Kidney glomerular epithelial cell (primary cell): ENCODE results near the gene SCGB3A1.

Source experiments
- DNase-seq: peaks from one replicate; lab custom pipeline; 2025; lab: John Stamatoyannopoulos, UW

The SCGB3A1 gene, protein sequence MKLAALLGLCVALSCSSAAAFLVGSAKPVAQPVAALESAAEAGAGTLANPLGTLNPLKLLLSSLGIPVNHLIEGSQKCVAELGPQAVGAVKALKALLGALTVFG

DNA sequence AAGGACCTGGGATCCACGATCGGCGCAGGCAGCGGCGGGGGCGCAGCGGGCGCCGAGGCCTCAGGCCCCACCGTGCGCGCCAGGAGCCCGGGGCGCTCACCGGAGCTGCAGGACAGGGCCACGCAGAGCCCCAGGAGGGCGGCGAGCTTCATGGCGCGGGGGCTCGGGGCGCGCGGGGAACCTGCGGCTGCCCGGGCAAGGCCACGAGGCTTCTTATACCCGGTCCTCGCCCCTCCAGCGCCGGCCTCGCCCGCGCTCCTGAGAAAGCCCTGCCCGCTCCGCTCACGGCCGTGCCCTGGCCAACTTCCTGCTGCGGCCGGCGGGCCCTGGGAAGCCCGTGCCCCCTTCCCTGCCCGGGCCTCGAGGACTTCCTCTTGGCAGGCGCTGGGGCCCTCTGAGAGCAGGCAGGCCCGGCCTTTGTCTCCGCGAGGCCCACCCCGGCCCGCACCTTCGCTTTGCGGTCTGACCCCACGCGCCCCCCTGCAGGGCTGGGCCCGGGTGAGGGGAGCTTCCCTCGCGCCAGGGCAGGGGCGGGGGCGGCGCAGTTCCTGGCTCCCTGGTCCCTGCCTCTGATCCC, at the start of gene SCGB3A1:
SCGB3A1 (minus strand) TSS at position 189 of the 577 bp plus-strand sequence; CDS start at position 152, 37 bp downstream.
- no peak for DNase-seq

DNA sequence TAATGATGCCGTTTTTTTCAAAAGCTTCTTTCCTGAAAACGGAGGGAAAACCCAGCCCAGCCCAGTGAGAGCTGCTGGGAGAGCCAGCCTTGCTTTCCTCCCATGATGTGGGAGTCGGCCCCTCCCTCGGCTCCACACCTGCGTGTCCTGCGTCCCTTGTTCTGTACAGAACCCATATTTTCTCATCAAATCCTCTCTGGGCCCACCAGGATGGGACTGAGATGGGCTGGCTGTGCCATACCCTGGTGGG, 49.2 kb upstream of the SCGB3A1 start:
- no peak for DNase-seq

DNA sequence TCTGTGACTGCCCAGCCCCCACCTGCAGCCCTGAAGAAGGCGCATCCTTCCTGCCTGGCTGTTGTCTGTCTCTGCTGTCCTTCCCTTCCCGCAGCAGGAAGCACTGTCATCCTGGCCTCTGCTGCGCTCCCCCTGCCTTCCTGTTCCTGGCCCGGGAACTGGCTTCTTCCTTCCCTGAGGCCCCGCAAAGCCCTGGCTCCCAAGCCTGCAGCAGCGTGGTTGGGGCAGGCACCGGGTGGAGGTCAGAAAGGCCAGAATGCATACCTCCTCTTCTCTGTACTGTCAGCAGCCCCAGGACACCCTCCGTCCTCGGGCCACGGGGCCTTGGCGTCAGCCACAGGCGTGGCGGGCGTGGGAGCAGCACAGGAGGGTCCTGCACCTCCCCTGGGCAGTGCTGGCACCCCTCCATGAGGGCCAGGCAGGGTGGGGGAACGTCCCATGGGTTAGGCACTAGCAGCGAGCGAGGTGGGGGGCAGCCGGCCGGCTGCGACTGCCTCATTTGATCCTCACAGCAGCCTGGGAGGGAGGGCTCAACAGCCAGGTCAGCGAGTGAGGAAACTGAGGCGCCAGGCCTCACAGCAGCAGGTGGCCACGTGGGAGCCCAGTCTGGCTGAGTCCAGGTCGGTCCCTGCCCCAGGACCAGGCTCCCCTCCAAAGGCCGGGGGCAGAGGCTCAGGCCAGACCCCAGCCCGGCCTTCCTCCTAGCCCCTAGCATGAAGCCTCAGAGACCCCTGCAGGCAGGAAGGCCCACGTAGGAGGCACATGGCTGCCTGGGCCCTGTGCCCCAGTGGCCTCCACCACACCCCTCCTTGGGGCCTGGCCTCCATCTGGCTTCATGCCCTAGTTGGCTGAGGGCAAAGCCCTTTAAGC, 48.7 kb upstream of the SCGB3A1 start:
- DNase-seq: no peak

DNA sequence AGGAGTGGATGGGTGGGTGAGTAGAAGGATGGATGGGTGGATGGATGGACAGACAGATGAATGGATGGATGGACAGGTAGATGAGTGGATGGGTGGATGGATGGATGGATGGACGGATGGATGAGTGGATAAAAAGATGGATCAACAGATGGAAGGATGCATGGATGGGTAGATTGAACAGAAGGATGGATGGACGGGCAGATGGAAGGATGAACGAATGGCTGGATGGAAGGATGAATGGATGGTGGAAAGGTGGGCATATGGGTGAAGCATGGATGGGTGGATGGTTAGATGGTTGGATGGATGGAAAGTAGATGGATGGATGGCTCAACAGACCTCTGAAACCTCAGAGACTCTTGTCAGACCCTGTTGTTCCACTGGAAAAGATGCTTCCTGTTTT, 48.0 kb upstream of the SCGB3A1 start:
- no peak for DNase-seq

DNA sequence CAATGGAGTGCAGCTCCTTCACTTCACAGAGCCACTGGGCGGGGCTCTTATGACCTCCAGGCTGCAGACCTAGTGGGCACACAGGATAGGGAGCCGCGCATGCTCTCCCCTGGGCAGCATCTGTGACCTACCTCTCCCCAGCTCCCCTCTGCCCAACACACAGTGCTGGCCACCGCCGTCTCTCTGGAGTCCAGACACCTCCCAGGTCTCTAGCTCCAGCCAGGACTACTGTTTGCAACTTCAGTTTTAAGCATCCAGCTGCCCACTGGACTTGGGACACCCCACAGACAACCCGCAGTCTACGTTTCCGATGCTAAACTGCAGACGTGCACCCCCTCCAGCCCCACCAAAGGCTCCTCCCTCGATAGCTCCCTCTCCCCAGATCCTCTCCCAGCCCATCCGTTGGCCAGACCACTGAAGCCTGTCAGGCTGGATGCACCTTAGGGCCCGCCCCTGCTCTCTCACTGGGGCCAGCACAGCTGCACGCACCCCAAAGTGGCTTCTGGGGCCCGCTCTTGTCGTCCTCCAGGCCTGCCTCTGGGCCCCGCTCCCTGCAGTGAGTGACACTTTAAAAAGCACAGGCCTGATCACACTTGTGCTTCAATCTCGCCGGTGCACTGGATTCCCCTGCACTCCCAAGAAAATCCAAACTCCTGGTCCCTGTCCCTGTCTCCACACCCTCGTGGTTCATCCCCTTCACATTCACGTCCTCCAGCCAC, 46.8 kb upstream of the SCGB3A1 start:
- no peak for DNase-seq

DNA sequence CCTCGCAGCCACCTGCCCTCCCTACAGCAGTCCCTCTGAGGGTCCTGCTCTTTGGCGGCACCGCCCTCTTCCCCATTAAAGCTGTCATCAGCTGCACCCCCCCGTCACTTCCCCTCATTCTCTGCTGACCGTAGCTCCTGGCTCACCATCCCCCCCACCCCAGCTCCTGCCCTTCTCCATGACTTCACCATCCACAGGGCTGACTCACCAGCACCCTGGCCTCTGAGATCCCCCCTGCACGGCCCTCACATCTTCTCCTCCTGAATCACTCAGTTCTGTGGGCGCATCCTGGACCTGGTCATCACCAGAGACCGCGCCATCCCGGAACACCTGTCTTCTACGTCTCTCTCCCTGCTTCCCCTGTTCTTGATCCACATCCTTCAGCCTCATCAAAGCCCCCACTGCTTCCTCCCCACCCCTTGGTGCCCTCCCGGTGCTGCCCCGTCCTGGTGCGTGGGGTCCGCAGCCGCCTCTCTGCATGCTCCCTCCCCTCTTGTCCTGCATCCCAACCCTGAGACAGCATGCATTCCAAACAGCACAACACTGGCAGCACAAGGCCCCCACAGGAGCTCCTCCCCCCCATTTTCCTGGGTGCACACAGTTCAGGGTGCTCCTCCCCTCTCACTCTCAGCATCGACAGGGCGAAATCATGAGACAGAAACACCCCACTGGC, 45.2 kb upstream of the SCGB3A1 start:
- peak; percentile 52 for DNase-seq

DNA sequence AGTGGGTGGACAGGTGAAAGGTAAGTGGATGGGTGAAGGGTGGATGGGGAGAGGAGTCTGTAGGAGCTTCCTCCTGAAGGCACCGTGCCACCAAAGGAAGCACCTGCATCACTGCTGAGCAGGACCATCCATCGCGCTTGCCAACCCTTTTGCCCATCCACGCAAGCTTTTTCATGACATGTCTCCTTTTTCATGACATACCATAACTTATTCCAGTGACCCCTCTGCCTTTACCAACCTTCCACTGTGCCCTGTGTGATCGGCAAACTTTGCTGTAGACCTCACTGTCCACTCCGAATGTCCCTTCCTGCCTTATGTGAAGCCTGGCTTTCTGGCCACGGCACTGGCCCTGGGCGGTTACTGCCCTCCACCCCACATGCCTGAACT, 44.7 kb upstream of the SCGB3A1 start:
- DNase-seq: no peak

DNA sequence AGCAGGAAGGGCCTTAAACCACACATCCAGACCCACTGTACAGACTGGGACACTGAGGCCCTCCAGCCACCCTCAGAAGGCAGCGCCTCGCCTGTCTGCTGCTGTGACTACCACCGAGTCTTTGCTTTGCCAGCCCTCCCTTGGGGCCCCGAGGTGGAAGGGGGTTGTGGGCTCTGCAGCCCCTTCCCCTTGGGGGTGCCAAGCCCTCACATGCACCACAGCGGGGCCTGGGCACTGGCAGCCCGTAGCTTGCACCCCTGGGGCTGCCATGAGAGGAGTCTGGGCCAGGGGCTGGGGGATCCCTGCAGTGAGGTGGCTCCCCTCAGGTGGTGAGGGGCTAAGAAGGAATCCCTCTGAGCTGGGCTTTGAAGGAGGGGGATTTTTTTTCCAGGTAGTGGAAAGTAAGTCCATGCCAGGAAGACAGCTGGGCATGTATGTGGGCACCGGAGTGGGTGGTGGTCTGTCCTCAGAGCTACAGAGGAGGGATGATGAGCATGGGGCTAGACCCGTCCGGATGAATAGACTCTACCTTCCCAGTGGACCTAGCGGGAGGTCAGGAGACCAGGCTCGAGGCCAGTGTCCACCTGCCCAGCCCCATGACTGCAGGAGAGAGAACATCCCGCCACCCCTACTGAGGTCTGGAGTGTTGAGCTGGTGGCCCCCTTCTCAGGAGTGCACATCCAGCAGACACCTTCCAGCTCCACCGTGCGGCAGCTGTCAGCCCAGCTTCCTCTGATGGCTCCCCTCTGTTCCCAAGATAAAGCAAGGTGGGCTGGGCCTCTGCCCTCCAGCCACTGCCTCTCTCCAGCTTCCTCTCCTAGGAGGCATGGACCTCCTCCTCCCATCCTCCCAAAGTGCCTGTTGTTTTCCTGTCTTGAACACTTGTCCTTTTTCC, 42.2 kb upstream of the SCGB3A1 start:
- DNase-seq: no peak

DNA sequence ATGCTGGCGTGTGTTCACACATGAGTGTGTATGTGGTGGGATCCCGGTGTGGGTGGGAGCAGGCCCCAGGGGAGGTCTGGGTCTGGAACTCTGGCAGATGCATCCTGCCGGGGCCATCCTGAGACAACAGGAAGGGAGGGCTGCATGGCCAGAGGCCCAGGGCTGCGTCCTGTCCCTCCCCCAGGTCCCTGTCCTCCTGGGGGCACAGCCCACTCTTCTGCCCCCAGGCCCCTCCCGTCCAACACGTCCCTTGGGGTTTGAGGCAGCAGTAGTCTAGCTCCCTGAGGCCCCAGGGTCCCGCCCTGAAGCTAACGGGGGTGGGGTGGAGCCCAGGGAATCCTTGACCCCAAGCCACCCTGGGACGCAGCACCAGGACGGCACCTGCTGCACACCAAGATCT, 41.5 kb upstream of the SCGB3A1 start:
- no peak for DNase-seq

DNA sequence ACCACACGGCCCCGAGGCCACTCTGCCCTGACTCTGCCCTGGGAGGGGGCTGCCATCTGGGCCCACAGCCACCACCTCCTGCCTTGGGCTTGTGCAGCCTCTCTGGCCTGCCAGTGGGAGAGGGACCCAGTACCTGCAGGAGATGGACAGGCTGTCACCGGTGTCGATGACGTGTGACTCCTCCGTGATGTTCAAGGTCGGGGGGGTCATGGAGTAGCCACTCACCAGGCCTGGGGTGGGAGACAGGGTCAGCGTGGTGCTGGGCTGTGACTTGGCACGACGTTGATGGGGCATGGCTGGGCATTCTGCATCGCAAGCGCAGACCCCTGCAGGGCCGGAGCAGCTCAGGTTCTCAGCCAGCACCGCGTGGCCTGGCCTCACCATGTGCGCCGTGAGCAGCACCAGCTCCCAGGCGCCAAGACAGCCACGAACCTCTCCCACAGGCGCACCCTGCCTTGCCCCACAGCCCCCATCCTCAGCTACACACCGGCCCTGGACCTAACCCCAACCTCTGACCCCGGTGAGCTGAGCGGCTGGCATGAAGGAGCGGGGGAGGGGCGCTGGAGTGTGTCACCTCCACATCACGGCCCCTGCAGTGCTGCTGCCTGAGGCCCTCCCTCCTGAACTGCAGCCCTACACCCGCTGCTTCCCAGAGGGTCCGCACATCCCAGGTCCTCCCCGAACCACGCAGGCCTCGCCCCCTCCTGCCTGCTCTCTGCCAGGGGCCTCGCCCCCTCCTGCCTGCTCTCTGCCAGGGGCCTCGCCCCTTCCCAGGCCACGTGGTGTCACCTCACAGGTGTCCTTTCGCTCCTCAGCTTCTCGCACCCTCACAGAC, 40.5 kb upstream of the SCGB3A1 start:
- no peak for DNase-seq

DNA sequence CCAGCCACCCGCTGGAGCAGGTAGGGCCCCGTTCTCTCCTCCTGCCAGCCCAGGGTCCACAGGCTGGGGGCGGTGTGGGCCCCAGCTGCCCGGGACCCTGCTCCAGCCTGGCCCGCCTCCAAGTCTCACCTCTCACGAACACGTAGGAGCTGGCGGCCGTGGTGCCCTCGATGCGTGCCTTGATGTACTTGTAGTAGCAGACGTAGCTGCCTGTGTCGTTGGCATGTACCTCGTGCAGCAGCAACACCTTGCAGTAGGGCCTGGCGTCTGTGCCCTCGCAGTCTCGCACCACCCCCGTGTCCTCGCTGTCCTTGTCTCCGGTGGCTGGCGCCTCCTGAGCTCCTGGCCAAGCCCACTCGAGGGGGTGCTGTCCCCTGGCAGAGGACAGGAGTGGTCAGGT, 39.1 kb upstream of the SCGB3A1 start:
- DNase-seq: no peak

DNA sequence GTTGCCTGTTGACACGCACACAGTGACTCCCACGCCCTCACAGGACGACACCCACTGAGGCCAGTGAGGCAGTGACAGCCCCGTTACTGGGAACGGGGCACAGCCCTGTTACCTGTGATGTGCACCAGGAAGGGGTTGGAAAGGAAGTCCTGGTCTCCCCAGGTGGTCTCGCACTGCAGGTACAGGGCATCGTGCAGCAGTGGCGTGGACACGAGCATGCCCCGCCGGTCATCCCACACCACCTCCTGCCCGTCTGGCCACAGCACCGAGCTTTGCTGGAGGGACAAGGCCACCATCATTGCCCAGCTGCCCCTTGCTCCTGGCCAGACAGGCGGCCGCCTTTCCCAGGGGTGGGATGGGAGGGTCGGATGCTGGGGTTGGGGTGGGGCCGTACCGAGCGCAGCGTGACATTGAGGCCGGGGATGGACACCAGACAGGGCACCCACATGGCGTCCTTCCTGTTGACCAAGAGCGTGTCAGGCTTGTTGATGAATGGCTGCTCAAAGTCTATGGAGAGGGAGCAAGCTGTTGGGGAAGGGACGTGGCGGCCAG, 38.6 kb upstream of the SCGB3A1 start:
- no peak for DNase-seq

DNA sequence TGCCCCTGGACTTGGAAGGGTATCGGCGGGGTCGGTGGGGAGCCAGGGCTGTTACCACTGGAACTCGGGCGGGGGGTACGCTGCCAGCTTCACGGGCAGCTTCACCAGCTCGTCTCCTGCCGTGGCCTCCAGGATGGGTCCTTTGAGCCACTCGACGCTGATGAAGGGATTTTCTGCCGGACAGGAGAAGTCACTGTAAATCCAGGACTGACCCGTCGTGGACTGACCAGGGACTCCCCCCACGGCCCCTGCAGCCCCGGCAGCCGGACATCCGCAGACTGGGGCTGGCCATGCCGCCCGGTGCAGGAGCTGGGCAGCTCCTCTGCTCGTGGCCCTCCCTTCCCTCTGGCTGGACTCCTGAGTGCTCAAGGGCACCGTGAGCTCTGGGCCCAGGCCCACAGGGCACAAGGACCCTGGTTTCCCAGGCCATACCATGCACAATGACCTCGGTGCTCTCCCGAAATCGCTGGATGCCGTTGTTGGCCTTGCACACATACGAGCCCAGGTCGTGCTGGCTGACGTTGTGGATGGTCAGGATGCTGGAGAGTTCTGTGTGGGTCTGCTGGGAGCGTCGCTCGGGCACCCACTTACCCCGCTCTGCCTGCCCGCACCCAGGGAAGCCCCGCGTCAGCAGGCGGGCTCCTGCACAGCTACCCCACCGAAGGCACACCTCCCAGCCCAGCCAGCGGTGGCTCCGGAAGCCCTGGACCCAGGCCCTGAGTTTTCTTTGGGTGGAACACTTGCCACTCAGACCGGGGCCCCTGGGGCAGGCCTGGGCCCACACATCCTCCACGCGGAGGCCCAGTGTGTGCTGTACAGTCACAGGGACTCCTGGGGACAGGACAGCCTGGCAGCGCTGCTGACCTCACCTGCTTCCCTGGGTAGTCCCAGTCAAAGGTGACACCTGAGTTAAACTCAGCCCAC, 37.8 kb upstream of the SCGB3A1 start:
- no peak for DNase-seq

DNA sequence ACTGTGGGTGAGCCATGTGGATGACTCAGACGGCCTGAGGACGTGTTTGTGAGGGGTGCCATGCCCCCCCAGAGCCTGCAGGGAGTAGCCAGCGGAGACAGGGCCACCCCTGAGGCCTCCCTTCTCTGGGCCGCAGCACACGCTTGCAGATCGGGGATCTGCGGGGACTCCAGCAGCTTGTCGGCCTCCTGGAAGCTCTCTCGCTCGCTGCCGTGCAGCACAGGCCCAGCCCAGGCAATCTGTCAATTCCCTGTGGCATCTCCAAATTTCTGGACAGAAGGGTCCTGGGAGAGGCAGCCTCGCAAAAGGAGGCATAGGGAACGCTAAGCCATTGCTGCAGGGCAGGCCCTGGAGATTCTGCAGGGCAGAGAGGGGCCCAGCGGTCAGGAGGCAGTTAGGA, 36.9 kb upstream of the SCGB3A1 start:
- no peak for DNase-seq

DNA sequence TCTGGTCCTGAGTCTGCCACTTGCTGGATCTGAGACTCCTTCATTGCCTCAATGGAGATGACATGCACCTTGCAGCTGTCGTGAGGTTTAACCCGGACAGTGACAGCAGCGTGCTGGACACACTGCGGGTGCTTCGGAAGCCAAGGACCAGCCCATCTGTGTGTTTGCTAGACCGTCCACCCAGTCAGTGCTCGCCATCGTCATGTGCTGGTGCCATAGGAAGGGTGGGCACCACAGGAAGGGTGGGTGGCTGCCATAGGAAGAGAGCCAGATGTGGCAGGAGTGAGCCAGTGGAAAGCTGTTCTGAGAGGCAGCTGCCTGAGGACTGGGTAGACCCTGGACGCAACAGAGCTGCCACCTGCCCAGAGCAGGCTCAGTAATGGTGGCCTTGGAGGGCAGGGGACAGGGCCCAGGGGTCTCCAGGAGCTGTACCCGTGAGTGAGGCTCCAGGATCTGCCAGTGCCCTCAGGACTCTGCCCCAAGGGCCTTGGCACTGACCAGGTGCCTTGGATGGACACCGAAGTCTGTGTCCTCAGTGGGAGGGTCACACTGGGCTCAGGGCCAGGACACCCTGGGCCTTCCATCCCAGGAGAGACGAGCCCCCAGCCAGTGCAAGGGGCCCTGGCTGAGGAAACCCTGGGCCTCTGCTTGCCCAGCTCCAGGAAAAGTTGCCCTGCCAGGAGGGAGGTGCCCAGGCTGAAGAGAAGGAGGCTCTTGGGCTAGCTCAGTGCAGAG, 36.3 kb upstream of the SCGB3A1 start:
- DNase-seq: no peak

DNA sequence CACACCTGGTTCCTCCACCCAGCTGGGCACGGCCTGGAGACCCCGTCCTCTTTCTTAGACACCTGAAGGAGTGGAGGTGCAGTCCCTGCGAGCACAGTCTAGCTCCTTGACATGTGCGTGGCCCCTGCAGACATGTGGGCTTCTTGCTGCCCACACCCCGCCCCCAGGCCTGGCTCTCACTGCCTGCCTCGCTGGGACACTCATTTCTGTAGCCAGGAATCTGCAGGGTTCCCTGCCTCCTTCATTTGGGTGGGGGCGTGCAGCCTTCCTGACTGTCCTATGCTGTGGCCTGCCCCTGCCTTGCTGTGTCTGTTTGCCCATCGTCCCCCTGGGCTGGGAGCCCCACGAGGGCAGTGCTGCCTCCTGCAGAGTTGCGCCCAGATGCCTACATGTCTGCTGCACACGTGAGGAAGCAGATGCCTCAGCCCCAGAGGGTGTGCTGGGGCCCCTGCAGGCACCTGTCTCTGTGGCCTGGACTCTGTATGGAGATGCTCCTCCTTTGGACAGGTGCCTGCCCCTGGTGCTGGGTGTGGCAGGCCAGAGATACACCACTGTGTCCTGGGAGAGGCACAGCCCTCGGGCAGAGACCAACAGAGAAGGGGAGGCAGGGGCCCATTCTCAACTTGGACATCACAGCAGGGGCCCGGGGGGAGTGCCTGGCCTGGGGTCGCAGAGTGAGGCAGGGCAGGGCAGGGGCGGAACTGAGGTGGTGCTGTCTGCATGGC, 35.5 kb upstream of the SCGB3A1 start:
- no peak for DNase-seq

DNA sequence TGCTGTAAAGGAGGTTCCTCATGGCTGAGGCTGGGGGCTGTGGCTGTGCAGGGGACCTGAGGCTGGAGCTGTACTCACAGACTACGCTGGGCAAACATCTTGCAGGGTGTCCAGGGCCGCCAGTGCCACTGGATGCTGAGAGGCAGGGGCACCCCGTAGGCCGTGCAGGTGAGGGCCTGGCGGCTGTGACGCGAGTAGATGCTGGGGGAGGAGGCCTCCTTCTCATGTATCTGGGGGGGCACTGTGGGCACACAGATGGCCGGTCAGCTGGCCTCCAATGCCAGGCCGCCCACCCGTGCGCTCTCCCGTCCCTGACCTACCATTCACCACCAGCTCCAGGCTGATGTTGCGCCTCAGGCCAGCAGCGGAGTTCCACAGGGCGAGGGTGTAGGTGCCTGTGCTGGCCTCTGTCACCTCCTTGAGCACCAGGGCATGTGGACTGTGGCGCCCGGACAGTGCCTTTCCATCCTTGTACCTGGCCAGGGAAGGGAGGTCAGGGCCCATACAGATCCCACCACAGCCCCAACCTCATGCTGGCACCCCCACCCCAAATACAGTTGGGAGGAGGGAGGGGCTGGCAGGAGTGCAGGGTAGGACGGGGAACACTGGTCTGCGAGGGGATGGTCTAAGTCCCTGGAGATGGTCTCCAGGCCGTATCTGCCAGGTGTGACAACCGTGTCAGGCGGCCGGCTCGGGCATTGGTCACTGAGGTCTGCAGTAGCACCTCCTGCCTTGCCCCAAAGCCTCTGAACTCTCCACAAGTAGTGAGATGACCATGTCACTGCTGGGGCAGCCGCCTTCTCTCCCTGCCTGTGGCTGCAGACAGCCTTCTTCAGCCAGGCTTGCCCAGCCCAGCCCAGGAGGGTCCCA, 34.7 kb upstream of the SCGB3A1 start:
- no peak for DNase-seq
